ENCODE results near the gene TIMELESS.

Gene TIMELESS

GRCh38 chr12:56474389-56474788 is 25.2 kb upstream of the TIMELESS start:
- H3K4me3 ChIP-seq (ENCODE audit: low read depth, low read length) = no peak overlapping the region
- TF ChIP-seq, protein P1, sequence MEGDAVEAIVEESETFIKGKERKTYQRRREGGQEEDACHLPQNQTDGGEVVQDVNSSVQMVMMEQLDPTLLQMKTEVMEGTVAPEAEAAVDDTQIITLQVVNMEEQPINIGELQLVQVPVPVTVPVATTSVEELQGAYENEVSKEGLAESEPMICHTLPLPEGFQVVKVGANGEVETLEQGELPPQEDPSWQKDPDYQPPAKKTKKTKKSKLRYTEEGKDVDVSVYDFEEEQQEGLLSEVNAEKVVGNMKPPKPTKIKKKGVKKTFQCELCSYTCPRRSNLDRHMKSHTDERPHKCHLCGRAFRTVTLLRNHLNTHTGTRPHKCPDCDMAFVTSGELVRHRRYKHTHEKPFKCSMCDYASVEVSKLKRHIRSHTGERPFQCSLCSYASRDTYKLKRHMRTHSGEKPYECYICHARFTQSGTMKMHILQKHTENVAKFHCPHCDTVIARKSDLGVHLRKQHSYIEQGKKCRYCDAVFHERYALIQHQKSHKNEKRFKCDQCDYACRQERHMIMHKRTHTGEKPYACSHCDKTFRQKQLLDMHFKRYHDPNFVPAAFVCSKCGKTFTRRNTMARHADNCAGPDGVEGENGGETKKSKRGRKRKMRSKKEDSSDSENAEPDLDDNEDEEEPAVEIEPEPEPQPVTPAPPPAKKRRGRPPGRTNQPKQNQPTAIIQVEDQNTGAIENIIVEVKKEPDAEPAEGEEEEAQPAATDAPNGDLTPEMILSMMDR (IDR thresholded peaks at IDR 0.05; ENCODE audit: low read depth, low read length) = no peak

GRCh38 chr12:56469007-56469930 is 20.0 kb upstream of the TIMELESS start:
- H3K4me3 ChIP-seq (ENCODE audit: low read depth, low read length) = peak overlapping the region; percentile 100
- TF ChIP-seq, protein P1 (IDR thresholded peaks at IDR 0.05; ENCODE audit: low read depth, low read length) = no peak

GRCh38 chr12:56468216-56469006 is 19.2 kb upstream of the TIMELESS start, which contains the start of gene SPRYD4:
Gene SPRYD4 (plus strand): TSS chr12:56468578. CDS start chr12:56468592, 14 bp downstream.
- peak within 1 kb of the TSS; percentile 100 for H3K4me3 ChIP-seq (ENCODE audit: low read depth, low read length)
- TF ChIP-seq, protein P1 (IDR thresholded peaks at IDR 0.05; ENCODE audit: low read depth, low read length) = no peak

- TF ChIP-seq, protein P1 (IDR thresholded peaks at IDR 0.05; ENCODE audit: low read depth, low read length) = no peak
- no peak overlapping the region for H3K4me3 ChIP-seq (ENCODE audit: low read depth, low read length)
These were observed 13.3 kb upstream of the TIMELESS start for GRCh38 chr12:56462565-56462964.

DNA sequence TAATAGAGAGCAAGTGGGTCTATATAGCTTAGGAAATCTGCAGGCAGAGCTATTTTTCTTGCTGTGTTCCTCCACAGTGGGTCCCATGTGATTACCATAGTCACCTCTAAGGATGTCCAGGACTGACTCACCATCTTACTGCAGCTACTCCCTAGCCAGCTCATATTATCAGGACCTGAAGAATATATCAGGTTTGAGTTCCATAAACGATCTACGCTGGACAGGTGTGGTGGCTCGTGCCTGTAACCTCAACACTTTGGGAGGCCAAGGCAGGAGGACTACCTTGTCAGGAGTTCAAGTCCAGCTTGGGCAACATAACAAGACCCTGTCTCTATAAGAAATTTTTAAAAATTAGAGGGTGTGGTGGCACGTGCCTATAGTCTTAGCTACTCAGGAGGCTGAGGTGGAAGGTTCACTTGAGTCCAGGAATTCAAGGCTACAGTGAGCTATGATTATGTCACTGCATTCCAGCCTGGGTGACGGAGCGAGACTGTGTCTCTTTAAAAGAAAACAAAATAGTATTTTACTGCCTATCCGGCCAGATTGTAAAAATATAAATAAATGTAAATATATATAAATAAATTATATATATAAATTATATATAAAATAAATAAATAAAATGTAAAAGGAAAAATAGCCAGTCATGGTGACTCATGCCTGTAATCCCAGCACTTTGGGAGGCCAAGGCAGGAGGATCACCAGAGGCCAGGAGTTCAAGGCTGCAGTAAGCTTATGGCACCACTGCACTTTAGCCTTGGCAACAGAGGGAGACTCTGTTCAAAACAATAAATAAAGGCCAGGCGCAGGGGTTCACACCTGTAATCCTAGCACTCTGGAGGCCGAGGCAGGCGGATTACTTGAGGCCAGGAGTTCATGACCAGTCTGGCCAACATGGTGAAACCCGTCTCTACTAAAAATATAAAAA is 12.3 kb upstream of the TIMELESS start:
- no peak overlapping the region for H3K4me3 ChIP-seq (ENCODE audit: low read depth, low read length)
- TF ChIP-seq, protein P1 (IDR thresholded peaks at IDR 0.05; ENCODE audit: low read depth, low read length) = no peak

- no peak overlapping the region for H3K4me3 ChIP-seq (ENCODE audit: low read depth, low read length)
- TF ChIP-seq, protein P1 (IDR thresholded peaks at IDR 0.05; ENCODE audit: low read depth, low read length) = no peak
These were observed 8.6 kb upstream of the TIMELESS start for GRCh38 chr12:56457817-56458216.
